HG02938 (cell line): ENCODE measurements around the gene CCDC88C.

Experiments used
- ATAC-seq: cut with Tn5 transposase; IDR thresholded peaks from one replicate; pipeline ENCODE4 v1.9.1; 2021; ENCODE audit warnings: mild to moderate bottlenecking, moderate library complexity; ENCODE audit not compliant: unreplicated experiment

The CCDC88C gene

GRCh38 chr14:91397965-91398591, 19.5 kb downstream of the CCDC88C start:
- ATAC-seq, result no peak

DNA sequence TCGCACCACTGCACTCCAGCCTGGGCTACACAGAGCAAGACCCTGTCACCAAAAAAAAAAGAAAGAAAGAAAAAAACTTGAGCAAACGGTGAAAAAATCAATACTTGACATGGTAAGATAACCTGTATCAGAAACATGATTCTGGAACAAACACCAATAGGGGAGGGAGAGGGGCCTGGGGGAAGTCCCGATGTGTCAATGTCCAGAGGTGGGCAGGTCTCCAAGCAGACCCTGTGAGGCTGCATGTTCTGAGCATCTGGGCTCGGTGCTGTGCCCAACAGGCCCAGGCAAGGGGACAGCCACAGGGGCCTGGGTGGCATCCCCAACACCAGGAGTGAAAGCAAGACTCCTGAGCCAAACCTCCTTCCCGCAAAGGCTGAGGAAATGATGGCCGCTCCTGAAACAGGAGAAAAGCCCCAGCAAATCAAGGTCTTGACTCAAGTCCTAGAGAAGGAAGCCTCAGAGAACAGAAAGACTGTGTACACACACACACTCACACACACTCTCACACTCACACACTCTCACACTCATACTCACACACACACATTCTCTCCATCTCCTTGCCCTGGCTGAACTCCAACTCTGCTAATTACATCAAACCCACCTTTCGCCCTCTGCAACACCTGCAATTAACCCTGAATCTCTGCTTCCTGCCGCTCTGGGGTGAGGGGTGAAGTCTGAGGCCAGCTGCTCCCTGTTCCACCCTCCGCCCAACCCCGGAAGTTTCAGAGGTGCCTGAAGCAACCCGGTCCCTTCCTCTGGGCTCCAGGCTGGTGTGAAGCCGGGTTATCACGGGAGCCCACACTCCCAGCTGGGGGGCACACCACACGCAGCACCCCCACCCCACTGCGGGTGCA, 20.4 kb downstream of the CCDC88C start:
- peak; percentile 52 for ATAC-seq

DNA sequence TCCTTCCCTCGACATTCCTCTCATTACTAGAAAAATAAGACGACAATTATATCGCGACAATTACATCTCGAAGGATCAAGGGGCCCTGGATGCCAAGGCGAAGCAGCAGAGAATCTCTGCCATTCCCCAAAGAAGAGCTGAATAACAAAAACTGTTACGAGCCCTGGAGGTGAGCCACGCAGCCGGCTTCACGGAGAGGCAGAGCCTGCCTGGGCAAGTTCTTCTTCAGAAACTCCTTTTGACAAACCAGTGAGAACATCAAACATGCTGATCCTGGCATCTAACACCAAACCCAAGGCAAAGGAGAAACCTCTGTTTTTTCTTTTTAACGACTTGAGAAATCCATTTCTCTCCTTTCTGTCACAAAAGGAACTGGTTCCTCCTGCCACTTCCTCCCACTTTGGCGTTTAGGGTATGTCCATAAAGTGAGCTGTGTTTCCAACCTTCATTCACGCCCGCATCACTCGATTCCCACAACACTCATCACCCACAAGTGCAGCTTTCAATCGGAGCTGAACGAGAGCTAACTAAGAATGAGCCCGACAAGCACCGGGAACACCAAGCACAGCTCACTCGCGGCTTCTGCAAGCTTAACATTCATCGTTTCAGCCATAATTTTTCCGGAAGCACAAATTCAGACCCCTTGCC, 21.5 kb downstream of the CCDC88C start:
- ATAC-seq, result no peak

- no peak for ATAC-seq
Observed at GRCh38 chr14:91395466-91395865, 22.2 kb downstream of the CCDC88C start.

GRCh38 chr14:91394105-91395081, 23.2 kb downstream of the CCDC88C start:
- no peak for ATAC-seq

DNA sequence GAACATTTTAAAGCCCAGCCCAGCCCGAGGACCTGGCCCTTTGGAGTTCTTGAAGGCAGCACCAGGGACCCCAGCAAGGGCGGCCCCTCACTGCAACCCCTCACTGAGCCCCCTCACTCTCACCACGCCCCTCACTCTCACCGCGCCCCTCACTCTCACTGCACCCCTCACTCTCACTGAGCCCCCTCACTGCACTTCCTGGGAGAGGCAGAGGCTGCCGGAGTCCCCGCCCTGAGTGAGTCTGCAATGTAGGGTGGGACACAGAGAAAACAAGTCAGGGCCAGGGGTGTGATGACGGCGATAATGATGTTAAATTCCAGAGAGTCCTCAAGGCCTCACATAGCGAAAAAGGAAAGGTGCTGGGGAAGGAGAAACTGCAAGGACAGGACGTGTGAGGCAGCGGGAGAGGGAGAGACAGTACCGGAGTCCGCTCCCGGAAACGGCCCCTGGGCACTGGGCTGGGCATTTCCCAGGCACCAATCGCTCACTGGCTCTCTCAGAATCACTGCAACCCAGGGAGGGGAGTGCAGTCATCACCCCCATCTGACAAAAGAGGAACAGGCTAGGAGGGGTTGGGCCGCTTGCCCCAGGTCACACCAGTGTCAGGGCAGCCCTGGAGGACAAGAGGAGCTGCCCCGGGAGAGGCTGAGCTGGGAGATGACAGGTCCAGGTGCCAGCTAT, 24.9 kb downstream of the CCDC88C start:
- no peak for ATAC-seq

DNA sequence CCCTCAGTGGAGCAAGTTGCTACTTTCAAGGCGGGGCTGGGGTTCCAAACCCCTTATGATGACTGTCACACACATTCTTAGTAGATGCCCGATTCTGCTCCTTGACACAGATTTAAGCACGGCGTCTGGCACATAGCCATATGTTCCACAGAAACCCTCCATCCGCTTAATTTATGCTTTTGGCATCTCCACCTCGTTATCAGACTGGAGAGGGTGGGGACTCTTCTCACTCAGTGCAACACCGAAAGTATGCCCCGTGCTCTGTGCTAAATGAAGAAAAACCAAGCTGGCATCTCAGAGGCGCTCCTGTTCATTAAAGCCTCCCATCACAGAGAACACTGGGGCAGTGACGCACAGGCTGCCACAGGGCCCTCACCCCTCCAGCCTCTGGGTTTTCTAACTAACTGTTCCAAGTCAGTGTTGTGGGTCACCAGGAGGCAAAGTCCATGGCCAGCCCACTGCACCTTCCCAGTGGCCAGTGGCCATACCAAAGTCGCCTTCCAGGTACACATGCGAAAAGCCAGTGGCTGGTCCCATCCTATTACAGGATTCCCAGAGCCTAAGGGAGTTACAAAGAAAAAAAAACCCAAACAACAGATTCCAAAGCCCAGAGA, 27.3 kb downstream of the CCDC88C start:
- no peak for ATAC-seq

- no peak for ATAC-seq
Observed at GRCh38 chr14:91389150-91389549, 28.5 kb downstream of the CCDC88C start.

- no peak for ATAC-seq
Observed at GRCh38 chr14:91388551-91388975, 29.1 kb downstream of the CCDC88C start.

- ATAC-seq, result no peak
Observed at GRCh38 chr14:91387951-91388381, 29.7 kb downstream of the CCDC88C start.

GRCh38 chr14:91387169-91387835, 30.3 kb downstream of the CCDC88C start:
- ATAC-seq, result no peak

GRCh38 chr14:91385697-91386096, 31.9 kb downstream of the CCDC88C start:
- no peak for ATAC-seq

DNA sequence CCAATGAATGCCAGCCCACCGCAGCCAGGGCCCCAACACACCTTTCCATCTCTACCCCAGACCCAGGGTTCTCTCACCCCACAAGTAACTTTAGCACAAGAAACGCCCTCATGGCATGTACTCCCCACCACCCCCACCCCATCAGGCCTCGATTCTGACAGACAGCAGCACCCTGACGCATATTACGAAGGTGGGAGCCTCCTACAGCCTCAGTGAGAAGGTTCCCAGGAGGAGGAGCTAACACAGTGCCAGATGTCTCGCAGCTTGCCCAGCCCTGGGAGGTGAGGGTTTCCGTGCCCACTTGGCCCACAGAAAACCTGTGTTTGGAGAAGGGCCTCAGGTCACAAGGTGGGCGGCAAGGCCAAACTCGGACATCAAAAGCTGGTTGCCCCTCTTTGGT, 32.4 kb downstream of the CCDC88C start:
- ATAC-seq, result no peak

DNA sequence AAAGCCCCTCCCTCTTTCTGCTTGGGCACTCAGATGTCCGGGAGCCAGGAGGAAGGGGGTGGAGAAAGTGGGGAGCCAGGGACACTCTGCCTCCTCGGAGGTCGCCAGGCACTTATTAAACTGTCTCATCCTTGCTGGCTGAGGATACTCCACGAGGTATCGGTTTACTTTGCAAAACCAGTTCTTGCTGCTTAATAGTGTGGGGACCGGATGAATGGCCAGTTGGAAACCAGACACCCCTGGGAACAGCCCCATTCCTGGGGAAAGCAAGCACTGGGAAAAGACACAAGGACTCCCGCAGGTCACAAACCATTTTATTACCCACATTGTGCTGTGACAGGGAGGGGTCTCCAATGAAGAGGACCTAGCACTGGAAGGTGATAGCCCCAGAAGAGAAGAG, 34.2 kb downstream of the CCDC88C start:
- ATAC-seq, result no peak

- no peak for ATAC-seq
Observed at GRCh38 chr14:91381801-91382670, 35.6 kb downstream of the CCDC88C start.

DNA sequence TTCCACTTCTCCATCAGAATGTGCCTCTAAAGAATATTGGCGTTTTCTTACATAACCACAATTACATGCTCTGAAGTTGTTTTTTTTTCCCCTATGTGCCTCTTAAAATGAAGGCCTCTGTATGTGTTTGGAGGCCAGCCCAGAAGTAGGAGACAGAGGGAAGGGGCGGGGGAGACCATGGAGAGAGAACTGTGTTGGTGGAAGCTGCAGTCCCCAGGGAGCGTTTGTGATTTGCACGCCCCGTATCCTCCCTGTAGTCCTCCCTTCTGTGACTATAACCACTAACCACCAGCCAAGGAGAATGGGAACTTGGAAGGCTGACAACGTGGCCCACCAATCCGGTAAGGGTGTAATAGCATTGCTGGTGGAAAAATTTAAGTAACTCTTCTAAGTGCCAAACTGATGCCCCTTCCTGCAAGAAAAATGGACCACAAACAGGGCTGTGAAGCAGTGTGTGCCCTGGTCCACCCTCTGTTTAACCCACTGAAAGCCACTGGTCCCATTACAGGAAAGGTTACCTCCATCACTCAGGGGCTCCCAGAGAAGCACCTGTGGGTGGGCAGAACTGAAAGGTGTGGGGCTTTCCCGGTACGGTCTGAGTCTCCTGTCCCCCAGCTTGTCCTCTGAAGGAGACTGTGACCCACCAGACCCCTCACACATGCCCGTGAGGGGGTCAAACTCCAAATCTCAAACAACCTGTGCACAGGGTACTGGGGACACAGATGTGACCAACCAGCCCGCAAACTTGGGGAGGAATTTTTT, 36.8 kb downstream of the CCDC88C start:
- no peak for ATAC-seq

- ATAC-seq, result no peak
Observed at GRCh38 chr14:91380123-91380522, 37.5 kb downstream of the CCDC88C start.

DNA sequence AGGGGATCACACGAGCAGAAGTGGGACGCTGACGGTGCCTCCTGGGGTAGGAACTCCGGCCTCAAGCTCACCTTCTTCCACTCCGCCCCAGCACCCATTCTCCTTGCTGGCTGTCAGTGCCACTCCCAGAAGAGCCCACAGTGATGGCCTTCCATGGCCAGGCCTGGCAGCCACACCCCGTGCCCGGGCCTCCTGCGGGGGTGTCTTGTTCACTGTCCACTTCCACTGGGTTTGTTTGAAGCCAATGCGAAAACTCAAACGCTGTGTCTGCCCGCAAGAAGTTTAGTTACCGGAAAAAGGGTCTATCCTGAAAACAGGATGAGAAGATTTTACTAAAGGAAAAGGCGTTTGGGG, 38.1 kb downstream of the CCDC88C start:
- no peak for ATAC-seq
